GM19452 (cell line): ENCODE measurements around the gene NDFIP2.

Source experiments
- ATAC-seq: cut with Tn5 transposase; IDR thresholded peaks from one replicate; pipeline ENCODE4 v1.9.1; 2021; ENCODE audit not compliant: unreplicated experiment

The NDFIP2 gene

DNA sequence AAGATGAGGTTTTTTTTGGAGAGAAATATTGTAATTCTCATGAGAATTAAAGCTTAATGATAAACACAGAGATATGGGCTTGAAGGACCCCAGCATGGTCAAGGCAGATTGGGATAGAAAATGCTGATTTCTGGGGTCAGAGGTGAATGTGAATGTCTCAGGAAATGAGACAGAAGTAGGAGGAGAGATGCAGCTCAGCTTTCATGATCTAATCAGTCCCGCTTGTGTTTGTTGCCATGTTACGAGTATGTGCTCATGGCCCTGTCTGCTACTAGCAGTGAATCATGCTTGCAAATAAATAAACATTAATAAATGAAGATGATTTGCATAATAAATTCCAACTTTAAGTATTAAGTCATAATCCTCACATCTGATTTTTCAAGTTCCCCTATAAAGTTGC is 23.0 kb upstream of the NDFIP2 start:
- no peak for ATAC-seq

DNA sequence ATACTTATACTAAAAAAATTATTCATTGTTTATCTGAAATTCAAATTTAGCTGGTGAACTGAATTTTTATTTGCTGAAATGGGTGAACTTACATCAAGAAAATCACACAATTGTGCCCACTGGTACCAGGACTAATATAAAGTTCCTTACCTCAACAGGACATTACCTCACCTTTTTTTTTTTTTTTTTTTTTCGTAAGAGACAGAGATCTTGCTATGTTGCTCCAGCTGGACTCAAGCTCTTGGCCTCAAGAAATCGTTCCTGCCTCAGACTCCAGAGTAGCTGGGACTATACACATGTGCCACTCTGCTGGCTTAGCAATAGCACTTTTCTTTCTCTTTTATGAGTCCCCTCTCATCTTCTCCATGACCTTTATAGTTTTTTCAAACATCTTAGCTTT is 22.5 kb upstream of the NDFIP2 start:
- ATAC-seq, result no peak

DNA sequence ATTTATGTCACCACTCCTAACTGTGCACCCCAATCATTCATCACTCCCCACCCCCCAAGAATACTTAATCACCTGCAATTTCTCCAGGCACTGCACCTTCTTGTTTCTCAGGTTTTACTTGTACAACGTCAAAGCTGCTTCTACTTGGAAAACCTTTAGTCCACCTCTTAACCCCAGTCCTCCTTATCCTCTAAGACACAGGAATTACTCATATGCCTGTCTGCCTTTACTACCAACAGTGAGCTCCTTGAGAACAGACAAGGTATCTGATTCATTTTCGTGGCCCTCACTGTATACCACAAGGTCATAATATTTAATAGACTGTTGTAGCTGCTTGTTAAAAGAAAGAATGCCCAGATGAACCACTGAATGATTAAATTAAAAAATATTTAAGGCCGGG is 21.0 kb upstream of the NDFIP2 start:
- no peak for ATAC-seq

DNA sequence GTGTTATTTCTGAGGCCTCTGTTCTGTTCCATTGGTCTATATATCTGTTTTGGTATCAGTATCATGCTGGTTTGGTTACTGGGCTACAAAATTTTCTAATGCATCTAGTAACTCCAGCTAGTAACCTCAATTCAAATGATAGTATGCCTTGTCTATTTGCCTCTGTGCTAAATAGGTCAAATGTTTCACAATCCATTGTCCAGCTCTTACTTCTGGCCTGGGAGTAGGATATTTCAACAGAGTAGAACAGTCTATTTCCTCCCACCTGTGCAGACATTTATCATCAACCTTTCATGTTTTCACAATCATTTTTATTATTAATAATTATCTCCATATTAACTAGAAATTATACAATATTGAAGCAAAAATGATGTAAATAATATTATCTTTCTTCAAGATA is 18.1 kb upstream of the NDFIP2 start:
- no peak for ATAC-seq

DNA sequence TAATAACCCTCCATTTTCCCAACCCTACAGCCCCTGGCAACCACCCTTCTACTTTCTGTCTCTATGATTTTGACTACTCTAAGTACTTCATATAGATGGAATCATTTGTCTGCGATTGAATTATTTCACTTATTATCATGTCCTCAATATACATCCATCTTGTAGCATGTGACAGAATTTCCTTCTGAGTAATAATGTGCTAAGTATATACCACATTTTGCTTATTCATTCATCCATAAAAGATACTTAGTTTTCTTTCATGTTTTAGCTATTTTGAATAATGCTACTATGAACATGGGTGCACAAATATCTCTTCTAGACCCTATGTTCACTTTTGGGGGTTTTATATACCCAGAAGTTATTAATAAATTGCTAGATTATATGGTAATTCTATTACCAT is 17.4 kb upstream of the NDFIP2 start:
- ATAC-seq, result no peak

DNA sequence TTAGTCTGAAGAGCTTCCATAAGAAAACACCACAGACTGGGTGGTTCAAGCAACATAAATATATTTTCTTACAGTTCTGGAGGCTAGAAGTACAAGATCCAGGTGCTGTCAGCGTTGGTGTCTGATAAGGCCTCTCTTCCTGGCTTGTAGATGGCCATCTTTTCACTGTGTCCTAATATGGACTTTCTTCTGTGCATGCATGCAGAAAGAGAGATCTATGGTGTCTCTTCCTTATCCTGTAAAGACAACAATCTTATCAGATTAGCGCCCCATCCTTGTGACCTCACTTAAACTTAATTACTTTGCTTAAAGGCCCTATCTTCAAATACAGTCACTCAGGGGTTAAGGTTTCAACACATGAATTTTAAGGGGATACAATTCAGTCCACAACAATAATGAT is 14.1 kb upstream of the NDFIP2 start:
- no peak for ATAC-seq

DNA sequence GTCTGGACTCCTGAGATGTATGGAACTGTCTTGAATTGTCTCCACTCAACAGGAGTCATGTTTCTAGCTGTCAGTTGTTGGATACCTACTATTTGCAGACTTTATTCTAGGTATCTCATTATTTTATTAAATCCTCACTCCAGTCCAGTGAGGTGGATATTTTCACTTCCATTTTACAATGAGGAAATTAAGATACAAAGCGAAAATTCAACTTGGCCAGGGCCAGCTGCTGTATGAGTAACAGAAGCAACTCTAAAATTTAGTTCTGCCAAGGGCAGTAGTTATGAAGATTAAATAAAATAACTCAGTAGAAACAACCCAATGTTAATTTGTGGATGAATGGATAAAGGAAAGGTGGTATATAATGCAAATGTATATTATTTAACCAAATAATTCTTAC is 12.6 kb upstream of the NDFIP2 start:
- ATAC-seq, result no peak

DNA sequence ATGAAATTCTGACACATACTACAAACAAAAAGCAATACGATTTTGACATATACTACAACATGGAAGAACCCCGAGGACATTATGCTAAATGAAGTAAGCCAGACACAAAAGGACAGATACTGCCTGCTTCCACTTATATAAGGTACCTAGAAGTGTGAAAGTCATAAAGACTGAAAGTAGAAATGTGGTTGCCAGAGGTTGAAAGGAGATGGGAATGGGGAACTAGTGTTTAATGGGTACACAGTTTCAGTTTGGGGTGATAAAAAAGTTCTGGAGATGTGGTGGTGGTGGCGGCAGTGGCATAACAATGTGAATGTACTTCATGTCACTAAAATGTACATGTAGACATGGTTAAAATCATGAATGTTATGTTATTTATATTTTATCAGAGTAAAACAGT is 12.1 kb upstream of the NDFIP2 start:
- peak; percentile 67 for ATAC-seq

DNA sequence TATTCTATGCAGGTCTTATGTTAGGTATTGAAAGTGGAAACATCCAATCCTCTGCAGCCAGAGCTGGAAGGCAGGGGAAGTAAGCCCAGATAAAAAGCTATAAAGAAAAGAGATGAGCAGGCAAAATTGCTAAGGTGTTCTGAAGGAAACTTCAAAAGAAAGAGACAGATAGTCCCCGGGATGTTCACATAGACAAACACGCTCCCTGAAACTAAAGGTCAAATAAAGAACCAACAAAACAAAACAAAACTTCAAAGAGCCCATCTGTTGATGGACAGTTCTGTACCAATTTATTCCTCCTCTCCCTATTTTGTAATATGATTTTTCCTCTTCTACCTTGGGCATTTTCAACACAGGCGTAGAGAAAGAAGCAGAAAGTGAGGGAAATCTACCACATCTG is 11.3 kb upstream of the NDFIP2 start:
- no peak for ATAC-seq

DNA sequence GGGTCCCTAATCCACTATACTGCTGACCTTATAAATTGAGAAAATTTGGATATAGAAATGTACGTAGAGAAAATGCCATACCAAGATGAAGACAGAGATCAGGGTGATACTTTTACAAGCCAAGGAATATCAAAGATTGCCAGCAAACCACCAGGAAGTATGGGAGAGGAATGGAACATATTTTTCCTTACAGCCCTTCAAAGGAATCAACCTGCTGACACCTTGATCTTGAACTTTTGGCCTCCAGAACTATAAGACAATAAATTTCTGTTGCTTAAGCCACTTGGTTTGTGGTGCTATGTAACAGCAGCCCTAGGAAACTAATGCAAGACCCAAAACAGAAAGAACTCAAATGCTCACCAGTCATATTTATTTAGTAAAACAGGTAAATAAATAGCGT is 10.3 kb upstream of the NDFIP2 start:
- no peak for ATAC-seq

DNA sequence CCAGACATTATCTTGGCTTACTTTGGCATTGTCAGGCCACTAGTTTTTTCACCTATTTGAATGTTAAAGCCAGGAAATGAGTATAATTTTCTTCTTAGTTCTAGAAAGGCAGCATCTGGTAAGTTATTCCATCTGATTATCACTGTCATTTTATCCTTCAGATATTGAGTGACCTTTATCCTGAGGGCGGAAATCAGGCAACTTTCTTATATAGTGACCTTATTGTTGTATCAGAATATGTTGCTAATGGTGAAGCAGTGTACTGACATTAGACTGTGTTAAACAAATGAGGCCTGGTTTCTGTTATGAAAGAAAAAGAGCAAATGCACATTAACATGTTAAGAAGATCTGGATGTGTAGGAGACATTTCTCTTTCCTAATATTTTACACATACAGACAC is 5.4 kb upstream of the NDFIP2 start:
- ATAC-seq, result no peak

DNA sequence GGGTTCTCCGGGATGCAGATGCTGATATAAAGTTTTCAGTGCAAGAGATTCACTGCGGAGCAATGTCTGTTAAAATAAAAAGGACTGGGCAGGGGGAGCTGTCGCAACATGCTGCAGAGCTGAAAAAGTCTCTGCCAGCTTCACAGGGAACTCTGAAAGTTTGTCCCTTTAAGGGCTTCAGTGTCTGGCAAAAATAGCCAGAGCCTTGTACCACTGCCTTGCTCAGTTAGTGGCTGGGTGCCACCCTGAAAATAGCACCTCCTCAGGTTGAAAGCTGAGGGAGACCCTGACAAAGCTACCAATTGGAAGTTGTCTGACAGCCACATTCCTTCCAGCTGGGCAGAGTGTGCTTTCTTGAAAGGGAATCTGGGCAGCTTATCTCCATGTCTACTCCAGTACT is 3.0 kb upstream of the NDFIP2 start:
- no peak for ATAC-seq

DNA sequence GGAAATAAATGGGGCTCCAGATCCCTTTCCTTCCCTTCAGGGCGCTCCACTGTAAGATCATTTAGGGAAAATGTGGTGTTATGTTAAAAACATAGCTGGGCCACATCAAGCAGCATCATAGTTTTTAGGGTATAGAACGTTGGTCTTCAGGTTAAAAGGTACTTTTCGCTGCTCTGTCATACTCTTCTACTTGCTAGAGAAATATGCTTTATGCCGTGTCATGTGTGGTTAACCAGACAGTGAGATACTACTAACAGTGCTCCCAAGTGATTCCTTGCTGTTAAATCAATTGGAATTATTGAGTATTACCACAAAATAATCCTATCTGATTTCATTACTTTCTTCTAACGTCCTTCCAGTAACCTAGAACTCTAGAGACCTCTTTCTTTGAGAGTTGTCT is 1.1 kb upstream of the NDFIP2 start:
- no peak for ATAC-seq

DNA sequence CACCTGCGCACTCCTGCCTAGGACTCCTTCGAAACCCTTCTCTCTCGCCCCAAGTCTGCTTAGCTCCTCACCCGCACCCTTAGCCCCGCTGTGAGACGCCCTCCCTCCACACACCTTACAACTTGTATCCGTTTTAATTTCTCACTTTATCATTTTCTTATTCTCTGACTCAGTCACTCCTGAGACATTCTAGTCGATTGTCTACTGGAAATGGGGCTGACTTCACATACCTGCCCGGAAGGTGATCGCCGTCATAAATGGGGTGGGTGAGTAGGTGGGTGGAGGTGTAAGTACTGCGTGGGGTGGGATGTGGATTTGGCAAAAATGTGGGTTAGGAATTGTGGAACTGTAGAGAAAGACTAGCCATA is 714 bp downstream of the NDFIP2 start:
- peak; percentile 28 for ATAC-seq

DNA sequence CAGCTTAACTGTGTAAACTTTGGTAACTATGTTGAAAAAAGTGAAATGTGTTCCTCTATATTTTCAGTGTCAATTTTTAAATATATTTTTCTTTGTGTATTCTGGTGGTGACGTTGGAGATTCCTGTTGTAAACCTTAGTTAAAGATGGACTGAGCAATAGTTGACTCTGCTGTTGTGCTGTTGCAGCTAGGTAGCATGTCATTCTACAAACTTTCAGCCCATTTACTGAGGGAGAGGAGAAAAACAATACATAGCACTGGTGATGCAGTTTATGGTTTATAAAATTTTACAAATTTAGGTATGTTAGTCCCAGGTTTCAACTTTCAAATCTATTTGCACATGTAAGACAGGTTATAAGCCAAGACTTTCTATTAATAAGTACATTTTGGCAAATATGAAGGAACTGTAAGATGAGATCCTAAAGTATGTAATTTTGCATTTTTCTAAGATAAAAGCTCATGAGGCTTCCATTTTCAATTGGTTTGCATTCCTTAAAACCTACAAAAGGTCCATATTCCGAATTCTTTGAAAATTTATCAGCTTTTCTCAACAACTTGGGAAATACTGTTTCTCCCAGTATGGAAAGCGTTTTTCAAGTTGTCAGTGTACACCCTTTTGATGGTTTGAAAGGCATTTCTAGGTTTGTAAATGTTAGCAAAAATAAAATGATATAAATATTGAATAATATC is 1.5 kb downstream of the NDFIP2 start:
- ATAC-seq, result no peak

DNA sequence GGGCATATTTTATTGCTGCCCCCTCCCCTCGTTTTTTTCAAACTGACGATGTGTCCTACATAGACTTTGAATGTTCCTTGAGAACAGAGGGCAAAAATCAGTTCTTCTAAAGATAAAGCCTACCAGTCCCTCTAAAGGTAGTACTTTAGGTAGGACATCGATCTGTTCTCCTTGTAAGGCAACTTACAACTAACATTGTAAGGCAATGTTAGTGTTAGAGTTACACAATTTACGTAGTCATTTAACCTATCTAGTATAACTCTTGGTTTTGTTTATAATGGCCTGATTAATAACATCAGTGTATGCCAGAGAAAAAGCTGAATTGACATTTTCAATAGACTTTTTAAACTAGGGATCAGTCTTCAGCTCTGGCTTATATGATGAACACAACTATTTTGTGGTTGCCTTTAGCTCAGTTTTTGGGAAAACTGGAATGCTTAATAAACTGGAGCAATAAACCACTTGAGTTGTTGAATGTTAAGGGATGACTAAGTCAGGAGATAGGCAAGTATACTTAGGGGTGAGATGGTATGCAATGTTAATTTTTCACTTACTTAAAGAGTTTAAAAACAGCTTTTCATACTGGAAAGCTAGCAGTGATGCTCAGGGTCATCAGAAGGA is 2.2 kb downstream of the NDFIP2 start:
- ATAC-seq, result no peak

DNA sequence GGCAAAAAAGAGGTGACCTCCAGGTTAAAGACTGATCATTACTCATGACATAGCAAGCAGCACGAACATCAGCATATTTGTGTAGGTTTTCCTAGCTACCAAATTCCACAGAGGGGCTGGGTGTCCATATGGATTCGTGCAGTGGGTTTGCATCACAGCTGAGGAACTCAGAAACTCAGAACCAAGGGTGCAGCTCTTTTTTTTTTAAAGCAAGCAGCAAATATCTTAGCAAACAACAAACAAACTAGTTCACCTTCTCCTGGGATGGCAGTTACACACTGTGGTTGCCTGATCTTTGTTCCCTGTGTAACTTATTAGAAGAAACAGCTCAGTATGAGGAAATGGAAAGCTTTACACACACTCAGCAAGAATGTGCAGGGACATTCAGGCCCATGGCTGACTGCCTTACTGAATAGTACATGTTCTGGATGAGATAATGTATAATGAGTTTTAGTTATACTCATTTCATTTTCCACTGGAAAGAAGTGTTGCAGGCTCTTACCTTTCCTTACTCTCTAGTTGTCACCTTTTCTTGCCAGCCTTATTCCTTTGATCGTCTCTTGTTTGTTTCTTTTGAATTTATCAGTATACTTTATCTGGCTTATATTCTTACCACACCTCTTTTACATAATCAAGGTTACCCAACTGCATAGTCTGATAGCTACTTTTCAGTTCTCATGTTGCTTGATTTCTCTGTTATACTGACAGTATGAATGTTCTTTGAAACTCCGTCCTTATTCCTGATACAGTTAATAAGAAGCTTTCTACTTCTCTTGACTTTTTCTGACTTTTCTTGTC is 4.3 kb downstream of the NDFIP2 start:
- no peak for ATAC-seq

DNA sequence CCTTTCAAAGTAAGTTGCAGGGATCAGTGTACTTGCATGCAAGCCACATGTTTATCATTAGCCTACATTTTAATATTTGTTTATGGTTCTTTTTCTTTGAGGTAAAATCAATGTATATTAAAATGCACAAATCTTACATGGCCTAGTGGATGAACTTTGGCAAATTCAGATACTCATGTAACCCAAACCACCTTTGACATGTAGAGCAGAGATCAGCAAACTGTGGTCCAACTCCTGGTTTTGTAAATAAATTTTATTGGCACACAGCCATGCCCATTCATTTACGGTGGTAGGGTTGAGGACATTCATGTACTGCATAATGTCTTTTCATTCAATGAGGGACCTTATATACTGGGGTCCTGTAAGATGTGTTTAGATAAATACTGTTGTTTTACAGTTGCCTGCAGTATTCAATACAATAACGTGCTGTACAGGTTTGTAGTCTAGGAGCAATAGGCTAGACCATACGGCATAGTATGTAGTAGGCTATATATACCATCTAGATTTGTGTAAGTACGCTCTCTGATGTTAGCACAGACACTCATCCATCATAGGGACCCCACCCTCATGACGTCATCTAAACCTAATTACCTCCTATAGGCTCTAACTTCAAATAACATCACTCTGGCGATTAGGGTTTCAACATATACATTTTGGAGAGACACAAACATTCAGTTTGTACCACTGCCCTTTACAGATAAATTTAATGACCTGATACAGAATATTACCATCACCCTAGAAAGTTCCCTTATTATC is 5.7 kb downstream of the NDFIP2 start:
- ATAC-seq, result no peak

DNA sequence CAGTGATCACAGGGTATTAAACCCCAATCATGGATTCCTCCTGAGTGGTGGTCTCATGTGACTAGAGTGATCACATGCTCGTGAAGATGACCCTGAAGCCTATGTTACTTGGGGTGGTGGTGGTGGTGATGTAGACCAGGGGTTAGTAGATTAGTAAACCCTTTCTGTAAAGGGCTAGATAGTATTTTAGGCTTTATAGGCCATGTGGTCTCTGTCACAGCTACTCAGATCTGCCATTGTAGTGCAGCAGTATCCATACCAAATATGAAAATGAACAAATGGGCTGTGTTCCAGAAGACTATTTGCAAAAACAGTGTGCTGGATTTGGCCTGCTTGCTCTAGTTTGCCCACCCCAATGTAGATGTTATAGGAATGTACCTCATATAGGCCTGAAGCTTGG is 9.4 kb downstream of the NDFIP2 start:
- no peak for ATAC-seq

DNA sequence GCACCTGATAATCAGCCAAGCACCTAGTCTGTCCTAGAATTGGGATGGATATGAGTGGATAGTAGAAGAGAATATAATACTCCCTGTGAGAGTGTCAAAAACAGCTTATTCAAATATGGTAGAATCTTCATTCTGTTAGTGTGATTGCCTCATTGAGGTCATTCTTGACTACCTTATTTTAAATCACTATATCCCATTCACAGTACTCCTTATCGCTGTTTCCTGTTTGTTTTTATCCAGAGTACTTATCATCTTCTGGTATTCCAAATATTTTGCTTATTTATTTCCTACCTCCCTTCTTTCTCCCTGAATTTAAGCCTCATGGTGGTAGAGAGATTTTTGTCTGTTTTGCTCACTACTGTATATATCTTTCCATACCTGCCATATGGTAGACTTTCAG is 9.9 kb downstream of the NDFIP2 start:
- ATAC-seq, result no peak

DNA sequence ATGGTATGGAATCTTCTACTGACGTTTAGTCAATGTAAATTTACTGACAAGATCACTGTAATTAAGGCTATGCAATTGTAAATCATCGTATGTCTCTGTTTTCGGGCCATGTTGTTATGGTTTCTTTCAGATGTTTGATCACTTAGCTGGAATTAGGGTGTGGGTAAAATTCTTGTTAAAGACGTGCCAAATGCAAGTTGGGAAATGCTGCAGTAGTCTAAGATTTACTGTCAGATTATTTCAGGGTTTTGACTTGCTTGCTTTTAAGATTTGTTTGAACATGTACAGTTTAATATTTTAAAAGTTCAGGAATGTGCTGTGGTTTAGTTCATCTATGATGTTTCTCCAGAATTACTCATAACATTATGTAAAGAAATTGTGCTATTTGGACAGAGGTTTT is 10.8 kb downstream of the NDFIP2 start:
- ATAC-seq, result no peak

DNA sequence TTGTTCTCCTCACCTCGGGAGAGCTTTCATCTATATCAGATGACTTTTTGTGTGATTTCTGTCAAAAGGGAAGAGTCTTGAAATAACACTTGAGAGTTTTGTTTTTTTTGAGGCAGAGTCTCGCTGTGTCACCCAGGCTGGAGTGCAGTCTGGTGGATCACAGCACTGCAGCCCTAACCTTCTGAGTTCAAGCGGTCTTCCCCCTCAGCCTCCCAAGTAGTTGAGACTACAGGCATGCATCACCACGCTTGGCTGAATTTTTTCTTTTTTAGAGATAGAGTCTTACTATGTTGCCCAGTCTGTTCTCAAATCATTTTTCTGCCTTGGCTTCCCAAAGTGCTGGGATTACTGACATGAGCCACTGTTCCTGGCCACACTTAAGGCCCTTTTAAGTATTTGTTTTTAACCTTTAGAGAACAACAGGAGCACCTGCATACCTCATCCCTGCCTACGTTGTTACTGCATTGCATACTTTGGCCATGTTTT is 11.4 kb downstream of the NDFIP2 start:
- ATAC-seq, result no peak
